Measurements from ENCODE around the gene EFCC1. TPM values are rescaled to one million over a fixed set of nuclear protein-coding genes. Genes with fewer than 3 reads are reported as not detected.

EFCC1 gene
- total RNA-seq, 2 donors from 2014 or later: 1.8 to 4.0 TPM

GRCh38 chr3:128996200-128996599 lies 4.9 kb upstream of the EFCC1 start:
- intact Hi-C loops (cut with DNase I): no loop called here
- H3K27me3 ChIP-seq: peaks cover 0 to 4% of the 10 kb centered on the region in 2 donors
- WGBS, 2 donors: 73 to 77% methylated on average over 1 of the region's 1 CpG
- H3K27ac ChIP-seq: no peak overlapping the region
- TF ChIP-seq POLR2A (IDR thresholded peaks at IDR 0.05): no peak
- TF ChIP-seq, protein P1, sequence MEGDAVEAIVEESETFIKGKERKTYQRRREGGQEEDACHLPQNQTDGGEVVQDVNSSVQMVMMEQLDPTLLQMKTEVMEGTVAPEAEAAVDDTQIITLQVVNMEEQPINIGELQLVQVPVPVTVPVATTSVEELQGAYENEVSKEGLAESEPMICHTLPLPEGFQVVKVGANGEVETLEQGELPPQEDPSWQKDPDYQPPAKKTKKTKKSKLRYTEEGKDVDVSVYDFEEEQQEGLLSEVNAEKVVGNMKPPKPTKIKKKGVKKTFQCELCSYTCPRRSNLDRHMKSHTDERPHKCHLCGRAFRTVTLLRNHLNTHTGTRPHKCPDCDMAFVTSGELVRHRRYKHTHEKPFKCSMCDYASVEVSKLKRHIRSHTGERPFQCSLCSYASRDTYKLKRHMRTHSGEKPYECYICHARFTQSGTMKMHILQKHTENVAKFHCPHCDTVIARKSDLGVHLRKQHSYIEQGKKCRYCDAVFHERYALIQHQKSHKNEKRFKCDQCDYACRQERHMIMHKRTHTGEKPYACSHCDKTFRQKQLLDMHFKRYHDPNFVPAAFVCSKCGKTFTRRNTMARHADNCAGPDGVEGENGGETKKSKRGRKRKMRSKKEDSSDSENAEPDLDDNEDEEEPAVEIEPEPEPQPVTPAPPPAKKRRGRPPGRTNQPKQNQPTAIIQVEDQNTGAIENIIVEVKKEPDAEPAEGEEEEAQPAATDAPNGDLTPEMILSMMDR (IDR thresholded peaks at IDR 0.05): no peak
- no peaks in the 10 kb centered on the region for H3K36me3 ChIP-seq (replicated peaks in 1 of 2; ENCODE audit: insufficient read depth in 1 of 2, low read depth in 2 of 2)
- H3K4me3 ChIP-seq: no peak overlapping the region
- ATAC-seq (no peak), DNase-seq (no peak)
- H3K4me1 ChIP-seq: peaks cover 22% of the 10 kb centered on the region
- H3K9me3 ChIP-seq: no peaks in the 10 kb centered on the region

GRCh38 chr3:128996726-128997125 lies 4.4 kb upstream of the EFCC1 start:
- TF ChIP-seq, protein P1 (IDR thresholded peaks at IDR 0.05): no peak
- TF ChIP-seq POLR2A (IDR thresholded peaks at IDR 0.05): no peak
- Histone ChIP-seq H3K27me3 (peaks cover 0 to 4% of the 10 kb centered on the region in 2 donors), H3K9me3 (no peaks in the 10 kb centered on the region), H3K27ac (no peak overlapping the region), H3K36me3 (replicated peaks in 1 of 2; ENCODE audit: insufficient read depth in 1 of 2, low read depth in 2 of 2) (no peaks in the 10 kb centered on the region), H3K4me1 (peaks cover 28% of the 10 kb centered on the region), H3K4me3 (no peak overlapping the region)
- intact Hi-C loops (cut with DNase I): no loop called here
- ATAC-seq (no peak), DNase-seq (no peak)
- WGBS, 2 donors: 75 to 86% methylated on average over 5 of the region's 5 CpGs

- no peaks in the 10 kb centered on the region for H3K9me3 ChIP-seq
- ATAC-seq (no peak), DNase-seq (no peak)
- H3K27ac ChIP-seq: no peak overlapping the region
- peaks cover 33% of the 10 kb centered on the region for H3K4me1 ChIP-seq
- WGBS, 2 donors: 64 to 76% methylated on average over 4 of the region's 4 CpGs
- H3K4me3 ChIP-seq: no peak overlapping the region
- H3K36me3 ChIP-seq (replicated peaks in 1 of 2; ENCODE audit: insufficient read depth in 1 of 2, low read depth in 2 of 2): no peaks in the 10 kb centered on the region
- TF ChIP-seq, protein P1 (IDR thresholded peaks at IDR 0.05): no peak
- no peak for TF ChIP-seq POLR2A (IDR thresholded peaks at IDR 0.05)
- intact Hi-C loops (cut with DNase I): no loop called here
- H3K27me3 ChIP-seq: peaks cover 0 to 6% of the 10 kb centered on the region in 2 donors
Measured at GRCh38 chr3:128997486-128998133, 3.5 kb upstream of the EFCC1 start.

DNA sequence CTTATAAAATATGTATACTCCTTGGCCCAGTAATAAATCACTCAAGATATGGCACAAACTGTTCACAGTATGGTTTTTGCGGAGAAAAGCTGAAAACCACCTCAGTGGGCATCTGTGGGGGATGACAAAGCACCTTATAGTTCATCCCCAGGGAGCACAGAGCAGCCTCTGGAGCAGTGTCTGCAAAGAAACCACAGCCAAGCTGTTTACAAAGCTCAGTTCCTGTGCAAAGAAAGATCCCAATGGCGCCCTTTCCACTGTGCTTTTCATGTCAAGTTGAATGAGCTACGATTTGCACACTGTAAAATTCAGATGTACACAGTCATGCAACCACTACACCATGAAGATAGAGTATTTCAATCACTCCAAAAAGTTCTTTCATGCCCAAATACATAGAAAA lies 2.5 kb upstream of the EFCC1 start:
- ATAC-seq (no peak), DNase-seq (no peak)
- Histone ChIP-seq H3K9me3 (no peaks in the 10 kb centered on the region), H3K4me3 (no peak overlapping the region), H3K4me1 (peaks cover 31% of the 10 kb centered on the region), H3K27ac (no peak overlapping the region), H3K36me3 (replicated peaks in 1 of 2; ENCODE audit: insufficient read depth in 1 of 2, low read depth in 2 of 2) (no peaks in the 10 kb centered on the region), H3K27me3 (peaks cover 0 to 13% of the 10 kb centered on the region in 2 donors)
- 79 to 93% methylated on average over 3 of the region's 3 CpGs for WGBS, 2 donors
- intact Hi-C loops (cut with DNase I): no loop called here
- TF ChIP-seq POLR2A (IDR thresholded peaks at IDR 0.05): no peak
- TF ChIP-seq, protein P1 (IDR thresholded peaks at IDR 0.05): no peak

GRCh38 chr3:128999102-128999501 lies 2.0 kb upstream of the EFCC1 start:
- Histone ChIP-seq H3K9me3 (no peaks in the 10 kb centered on the region), H3K27me3 (peaks cover 0 to 13% of the 10 kb centered on the region in 2 donors), H3K4me3 (no peak overlapping the region), H3K27ac (no peak overlapping the region), H3K4me1 (peaks cover 28% of the 10 kb centered on the region), H3K36me3 (replicated peaks in 1 of 2; ENCODE audit: insufficient read depth in 1 of 2, low read depth in 2 of 2) (no peaks in the 10 kb centered on the region)
- 51 to 80% methylated on average over 5 of the region's 5 CpGs for WGBS, 2 donors
- ATAC-seq (no peak), DNase-seq (no peak)
- intact Hi-C loops (cut with DNase I): no loop called here
- TF ChIP-seq POLR2A (IDR thresholded peaks at IDR 0.05): no peak
- TF ChIP-seq, protein P1 (IDR thresholded peaks at IDR 0.05): no peak
